Stimulated activated CD8-positive, alpha-beta memory T cell treated with anti-CD3 and anti-CD28 coated beads, Interleukin-12 subunit alpha, Interleukin-12 subunit beta, amount 100 ng/mL, for 1 hour (primary cell): ENCODE data around the gene LRTM1.

ENCODE experiments used
- DNase-seq: peaks from one replicate; pipeline ENCODE4 v3.0.0-alpha.2; 2020; ENCODE audit warnings: low read depth

The LRTM1 gene

DNA sequence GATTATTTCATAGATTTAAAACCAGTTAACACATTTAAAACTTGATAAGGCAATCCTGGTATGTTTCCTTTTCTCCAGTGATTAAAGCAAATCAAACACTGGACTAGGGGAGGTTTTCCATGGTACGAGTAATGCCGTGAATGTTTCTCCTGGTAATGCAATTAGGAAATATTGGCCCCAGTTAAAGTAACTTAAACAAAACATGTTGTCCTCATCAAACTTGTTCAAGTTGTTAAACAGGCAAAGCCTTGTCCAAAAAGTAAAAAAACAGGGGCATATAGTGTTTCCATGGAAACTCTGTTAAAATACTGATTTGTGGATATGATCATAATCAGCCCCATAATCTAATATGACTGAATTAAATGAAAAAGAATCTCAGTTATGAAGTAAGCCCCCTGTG is 13.1 kb upstream of the LRTM1 start:
- DNase-seq = no peak

DNA sequence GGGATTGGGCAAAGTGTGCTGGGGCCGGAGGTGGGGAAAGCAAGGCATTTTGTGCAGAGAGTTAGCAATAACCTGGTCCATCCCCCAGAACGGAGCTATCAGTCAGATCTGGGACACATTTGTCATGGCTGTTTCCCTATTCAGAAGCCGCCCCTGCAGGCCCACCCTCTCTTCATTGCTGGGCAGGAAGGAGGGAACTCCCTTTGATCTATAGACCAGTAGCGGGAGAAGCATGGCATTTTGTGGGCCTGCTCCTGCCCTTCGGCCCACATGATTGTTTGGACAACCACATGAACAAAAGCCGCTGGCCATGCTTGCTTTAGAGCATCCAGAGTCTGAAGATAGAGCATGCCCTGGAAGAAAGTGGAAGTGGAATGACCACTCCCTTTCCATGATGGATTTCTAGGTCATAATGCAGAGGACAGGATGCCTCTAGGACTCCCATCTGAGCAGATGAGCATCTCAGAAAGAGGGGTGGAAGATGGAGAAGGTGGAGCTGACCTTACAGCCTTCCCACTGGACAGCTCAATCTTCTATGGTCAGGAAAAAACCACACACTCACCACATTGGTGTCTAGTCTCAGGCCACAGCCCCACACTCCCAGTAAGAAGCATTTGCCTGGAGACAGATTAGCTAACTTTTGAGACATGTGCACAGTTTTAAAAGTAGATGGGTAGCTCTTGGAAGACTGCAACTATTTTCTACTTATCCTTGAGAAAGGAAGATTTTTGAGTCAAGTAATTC is 11.9 kb upstream of the LRTM1 start:
- DNase-seq = no peak

DNA sequence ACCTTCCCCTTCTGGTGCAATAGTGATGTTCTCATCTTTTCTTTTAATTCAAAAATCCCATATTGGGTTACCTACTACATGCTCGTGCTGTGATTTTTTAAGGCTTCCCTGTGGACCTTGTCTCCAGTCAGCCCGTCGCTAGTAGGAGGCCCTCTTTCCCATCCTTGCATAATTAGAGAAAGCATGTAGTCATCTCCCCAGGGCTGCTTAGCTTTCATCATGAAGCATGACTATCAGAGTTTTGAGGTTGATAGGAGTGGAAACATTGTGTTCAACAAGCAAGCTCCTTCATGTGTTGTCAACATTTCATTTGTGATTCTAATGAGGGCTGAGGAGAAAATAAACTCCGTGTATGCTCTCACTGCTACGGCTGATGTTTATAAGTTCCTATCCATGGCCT is 8.7 kb upstream of the LRTM1 start:
- DNase-seq = no peak

DNA sequence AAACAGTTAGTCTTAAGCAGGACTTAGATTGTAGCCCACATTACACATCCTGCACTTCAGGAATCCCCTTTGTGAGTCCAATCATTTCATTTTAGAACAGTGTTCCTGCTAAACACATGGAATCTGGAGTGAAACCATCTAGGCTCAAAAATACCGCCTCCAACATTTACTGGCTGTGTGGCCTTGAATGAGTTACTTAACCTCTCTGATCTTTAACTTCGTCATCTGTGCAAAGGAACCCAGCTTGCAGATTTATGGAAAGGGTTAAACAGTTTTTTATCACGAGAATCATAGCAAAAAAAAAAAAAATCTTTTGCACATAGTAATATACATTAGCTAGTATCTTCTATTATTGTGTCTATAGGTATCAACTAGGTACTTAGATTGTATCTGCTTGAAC is 8.0 kb upstream of the LRTM1 start:
- DNase-seq = no peak

DNA sequence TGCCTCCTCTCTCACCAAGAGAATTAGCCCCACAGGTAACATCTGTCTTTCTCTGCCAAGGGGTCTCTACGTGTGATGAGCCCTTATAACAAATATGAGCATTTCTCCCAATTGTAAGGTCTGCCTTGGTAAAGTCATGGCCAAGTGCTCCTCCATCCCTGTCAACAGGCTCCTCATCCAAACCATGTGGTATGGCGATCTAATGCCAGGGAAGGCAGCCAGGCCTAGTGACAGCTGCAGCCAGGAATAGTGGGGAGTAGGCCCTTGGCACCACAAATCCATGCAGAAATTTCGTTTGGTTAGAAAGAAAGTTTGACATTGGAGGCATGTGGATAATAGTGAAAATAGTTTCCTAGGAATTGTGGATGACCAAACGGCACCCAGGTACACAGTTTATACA is 4.7 kb upstream of the LRTM1 start:
- no peak for DNase-seq

DNA sequence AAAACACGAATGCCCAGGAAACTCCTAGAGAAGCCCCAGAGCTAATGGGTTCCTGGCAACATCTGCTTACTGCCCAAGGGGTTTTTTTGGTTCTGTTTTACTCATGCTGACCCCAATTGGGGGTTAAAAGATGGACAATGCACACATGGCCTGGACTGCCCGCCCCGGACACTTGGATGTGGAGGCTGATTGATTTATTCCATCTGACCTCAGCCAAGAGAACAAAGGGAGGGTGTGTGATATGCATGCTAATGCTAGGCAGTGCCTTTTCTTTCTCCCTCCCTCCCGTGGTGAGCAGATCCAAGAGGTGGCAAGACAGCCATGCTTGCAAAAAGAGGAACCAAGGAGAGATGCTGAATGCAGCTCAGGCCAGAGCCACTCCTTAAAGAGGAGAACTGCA is 3.3 kb upstream of the LRTM1 start:
- DNase-seq = no peak

DNA sequence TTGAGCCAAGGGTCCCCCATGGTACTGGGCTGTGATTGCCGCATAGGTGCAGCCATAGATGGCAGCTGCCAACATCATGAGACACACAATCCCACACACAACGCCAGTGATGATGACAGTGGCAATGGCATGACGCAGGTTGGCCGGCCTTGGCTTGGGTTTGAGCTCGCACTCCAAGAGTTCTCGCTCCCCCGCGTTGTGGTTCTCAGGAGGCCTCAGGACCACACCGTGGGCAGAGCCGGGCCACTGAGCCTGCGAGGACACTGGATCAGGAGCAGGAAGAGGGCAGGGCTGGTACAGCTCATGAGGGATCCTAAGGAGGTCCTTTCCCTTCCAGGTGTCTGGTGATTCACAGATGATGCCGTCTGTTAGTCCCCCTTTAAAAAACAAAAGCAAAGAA is 9.3 kb downstream of the LRTM1 start:
- no peak for DNase-seq

DNA sequence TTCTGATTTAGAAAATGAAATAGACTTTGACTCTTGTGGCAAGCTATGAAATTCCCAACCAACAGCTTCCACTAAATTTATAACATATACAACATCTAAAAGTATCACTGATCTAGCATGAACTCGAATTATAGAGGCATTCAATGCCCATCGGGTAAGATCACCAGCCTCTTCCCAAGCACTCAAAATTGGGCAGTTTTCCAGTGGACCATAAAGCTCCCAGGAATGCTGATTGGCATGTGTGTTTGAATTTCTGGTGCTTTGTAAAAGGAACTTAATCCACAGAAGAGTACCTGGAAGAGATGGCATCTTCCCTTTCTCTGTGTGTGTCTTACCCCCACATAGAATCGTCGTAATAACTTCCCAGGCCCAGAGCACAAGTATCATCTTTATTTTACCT is 10.0 kb downstream of the LRTM1 start:
- DNase-seq = no peak

DNA sequence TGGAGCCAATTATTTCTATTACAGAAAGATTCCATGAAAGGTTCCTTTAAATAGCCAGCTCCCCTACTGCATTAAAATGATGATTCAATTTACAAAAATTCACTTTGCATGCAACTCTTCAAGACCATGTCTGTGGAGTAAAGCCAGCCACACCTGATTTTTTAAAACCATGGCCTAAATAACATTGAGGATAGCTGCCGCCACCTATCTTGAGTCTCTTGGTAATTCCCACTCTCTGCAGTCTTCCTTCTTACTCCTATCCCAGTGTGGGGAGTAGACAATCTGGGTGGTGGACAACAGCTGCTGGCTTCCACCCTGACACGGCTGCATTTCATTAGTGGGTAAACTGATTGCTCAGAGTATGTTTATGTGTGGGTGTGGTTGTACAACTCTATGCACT is 10.7 kb downstream of the LRTM1 start:
- DNase-seq = no peak

DNA sequence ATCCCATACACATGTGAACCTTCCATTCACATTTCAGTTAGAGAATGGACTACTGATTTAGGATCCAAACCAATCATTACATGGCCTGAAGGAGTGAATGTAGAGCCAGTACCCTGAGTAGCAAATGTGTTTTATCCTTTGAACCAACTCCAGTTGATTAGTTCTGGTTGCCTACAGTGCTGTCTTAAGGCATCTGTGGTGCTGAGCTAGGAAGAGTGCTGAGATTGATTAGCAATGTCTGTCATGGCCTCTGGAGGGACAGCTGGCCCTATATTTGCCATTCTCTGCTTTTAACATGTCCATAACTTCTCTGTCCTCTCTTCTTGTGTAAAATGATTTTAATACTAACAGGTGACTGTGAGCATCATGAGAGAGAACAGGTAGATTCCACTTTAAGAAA is 11.1 kb downstream of the LRTM1 start:
- DNase-seq = no peak

DNA sequence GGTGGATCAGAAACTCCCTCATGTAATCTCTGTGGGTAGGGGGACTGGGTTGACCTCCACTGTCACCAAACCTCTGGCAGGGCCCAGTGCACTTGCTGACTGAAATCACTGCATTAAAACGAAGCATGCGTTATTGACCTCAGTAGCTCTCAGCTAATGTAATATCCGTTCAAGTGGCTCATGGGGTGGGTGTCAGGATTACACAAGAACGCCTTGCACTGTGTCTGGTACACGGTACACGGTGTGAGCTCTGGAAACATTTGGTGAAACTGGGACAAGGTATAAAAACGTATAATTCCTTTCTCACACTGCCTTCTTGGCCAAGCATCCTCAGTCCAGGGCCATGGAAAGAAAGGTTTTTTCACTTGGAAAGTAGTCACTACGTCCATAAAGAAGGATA is 11.9 kb downstream of the LRTM1 start:
- DNase-seq = no peak

DNA sequence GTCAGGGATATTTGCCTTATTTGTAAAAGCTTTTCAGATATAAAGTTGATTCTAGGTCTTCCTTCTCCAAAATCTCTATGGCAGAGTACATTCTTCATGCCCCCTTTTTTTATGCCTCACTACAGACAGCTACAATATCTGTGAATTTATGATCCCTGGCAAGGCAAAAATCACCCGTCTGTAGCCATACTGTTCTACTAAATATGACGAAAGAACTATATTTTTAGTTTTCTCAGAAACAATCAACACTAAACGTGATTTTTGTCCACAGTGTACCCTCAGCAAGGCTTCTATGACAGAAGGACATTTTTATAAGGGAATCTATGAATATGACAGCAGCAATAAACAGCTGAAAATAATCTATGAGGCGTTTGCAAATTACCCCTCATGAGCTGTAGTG is 12.7 kb downstream of the LRTM1 start:
- DNase-seq = no peak

DNA sequence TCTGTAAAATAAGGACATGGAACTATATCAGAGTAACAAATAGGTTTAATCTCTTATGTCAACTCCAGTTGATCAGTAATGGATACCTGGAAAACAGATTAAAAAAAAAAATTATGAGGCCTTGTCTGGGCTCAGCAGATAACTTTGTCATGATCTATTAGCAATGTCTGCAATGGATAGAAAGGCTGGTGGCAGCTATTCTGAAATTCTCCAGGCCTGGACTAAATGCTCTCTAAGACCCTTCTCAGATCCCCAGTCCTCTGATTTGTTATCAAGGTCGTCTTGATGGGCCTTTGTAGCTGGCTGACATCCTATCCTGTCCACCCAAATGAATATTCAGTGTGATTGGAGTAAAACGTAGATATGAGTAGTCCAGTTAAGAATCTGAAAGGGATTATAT is 13.7 kb downstream of the LRTM1 start:
- DNase-seq = no peak

DNA sequence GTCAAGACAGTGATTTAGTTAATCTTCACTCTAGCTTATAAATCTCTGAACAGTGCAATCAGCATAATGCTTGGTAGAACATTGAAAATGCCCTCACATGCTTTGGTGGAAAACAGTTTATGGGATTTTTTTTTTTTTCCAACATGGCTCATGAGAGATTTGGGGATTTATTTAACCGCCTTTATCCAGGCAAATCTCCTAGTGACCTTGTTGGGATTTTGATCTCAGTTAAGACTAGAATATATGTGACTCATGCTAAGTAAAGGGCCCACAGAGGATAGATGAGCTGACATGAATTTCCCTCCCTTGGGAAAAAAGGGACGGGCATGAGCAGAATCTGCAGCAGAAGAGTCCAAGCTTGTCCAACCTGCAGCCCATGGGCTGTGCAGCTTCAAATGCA is 18.7 kb downstream of the LRTM1 start:
- DNase-seq = no peak

DNA sequence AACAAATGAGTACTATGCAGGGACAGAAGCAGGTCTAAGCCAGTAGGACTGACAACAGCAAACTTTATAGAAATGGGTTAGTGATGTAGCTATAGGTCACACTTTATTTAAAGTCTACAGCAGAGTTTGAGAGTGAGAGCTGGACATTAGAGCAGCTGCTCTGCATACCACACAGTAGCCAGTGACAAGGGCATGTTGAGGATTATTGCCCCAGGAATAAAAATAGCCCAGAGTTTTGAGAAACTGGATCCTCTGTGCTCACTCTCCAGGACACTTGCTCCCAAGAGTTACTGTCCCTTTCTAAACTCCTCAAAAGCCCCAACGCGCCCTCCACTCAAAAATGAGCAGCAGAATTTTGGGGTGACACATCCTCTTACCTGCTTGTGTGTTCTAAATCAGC is 21.1 kb downstream of the LRTM1 start:
- DNase-seq = no peak

DNA sequence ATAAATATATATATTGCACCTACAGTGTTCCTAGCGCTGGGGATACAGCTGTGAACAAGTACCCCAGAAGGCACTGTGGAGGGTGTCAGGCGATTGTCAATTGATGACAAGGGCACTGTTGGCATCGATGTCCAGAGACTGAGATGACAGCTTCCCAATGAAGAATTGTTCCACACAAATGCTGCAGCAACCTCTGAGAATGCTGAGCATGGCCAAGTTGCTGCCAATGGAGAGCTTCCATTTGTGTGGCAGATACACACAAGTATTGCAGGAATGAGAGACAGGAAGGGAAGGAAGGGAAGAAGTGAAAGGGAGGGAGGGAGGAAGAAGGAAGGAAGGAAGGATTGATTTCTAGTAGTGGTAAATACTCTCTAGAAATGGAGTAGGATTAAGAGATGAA is 21.9 kb downstream of the LRTM1 start:
- no peak for DNase-seq

DNA sequence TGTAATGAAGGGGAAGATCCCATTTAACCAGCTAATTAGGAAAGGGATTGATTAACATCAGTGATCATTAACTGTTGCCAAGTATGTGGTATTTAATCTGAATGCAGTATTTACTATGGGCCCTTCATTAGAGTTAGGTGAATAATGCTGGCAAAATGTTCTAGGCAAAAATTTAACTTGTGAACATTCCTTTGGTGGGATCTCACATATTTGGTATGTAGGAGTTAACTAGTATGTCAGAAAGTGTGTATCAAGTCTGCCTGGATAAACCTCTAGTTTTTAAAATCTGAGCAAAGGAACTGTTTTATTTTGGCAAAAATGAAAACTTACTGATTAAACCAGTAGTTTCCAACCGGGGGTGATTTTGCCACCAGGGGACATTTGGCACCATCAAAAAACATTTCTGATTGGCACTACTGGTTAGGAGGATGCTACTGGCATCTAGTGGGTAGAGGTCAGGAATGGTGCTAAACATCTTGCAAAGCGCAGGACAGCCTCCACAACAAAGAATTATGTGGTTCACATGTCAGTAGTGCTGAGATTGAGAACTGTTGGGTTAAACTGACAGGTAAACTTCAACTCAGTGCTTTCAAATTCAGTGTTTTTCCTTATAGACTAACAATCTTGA is 22.5 kb downstream of the LRTM1 start:
- no peak for DNase-seq

DNA sequence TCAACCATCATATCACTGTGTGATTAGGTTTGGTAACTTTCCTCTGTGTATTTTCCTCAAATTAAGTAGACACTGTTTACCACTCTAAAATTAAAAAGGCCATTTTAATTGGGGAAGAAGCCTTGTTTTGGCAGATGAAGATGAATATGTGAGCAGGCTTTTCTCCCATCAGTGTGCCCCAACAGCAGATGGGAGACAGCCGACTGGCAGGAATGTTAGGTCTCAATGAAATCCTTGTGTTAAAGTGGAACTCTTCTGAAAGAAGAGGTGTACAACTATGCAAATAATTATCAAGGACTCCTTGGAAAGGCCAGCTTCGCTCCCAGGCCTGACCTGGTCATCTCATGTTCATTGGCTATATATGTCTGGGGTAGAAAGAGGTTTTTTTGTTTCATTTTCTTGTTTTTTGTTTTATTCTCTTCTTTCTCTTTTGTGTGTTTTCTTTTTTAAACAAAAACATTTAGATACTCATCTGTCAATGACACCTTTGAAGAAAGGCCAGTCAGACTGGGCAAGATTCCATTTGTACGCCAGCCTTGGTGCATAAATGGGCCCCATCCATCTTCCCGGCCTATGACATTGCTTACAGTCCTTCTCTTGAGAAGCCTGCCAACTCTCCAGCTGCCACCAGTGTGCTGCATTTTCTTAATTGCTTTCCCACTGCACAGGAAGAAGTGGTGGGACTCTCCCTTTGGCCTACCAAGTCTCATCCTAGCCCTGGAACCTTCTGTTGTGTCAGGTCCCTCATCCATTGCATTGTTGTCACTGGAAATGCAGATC is 25.8 kb downstream of the LRTM1 start:
- no peak for DNase-seq

DNA sequence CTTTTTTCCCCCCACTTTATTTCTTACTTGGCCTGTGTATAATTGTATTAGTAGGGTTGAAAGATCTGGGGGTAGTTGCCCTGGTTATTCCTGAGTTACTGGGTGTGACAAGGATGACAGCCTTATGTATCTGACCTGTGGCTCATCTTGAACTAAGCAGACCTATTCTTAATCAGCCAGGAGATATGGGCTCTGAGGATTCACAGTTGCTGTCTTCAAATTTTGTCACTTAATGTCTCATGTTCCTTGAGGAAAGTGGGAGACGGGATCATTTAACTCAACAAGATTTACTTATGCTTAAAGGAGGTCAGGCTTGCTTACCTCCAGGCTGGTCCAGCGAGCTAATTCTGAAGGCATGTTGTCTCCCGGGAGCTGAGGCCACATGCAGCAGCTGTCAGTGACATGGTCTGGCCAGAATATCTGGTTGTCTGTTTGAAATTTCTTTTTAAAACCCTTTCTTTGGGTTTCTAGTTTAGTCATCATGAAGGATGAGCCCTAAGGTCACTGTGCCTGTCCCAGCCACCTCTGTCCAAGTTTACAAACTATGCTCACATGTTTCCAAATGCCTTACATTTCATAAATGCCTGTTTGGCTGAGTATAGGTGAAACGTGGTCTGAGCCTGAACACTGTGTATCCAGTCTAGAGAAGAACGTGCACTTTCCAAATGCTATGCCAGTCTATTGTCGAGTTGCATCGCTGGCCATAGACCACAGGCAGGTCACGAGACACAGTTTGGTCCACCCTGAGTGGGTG is 26.8 kb downstream of the LRTM1 start:
- DNase-seq = no peak

DNA sequence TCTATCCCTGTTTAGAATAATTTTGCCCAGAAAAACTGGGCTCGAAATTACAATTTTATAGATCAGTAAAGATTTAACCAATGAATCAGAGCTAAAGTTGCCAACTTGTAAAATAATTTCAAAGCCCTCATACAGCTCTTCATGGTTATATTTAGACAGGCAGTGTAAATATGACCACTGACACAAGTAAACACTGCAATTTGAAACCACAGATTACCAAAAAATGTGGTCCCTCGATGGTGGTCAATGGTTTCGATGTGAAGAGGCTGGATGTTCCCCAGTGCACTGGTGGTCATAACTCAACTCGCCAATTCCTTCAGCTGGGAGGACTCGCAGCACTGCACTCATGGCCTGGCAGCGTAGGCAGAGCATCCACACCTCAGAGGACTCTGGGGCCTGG is 28.6 kb downstream of the LRTM1 start:
- no peak for DNase-seq

DNA sequence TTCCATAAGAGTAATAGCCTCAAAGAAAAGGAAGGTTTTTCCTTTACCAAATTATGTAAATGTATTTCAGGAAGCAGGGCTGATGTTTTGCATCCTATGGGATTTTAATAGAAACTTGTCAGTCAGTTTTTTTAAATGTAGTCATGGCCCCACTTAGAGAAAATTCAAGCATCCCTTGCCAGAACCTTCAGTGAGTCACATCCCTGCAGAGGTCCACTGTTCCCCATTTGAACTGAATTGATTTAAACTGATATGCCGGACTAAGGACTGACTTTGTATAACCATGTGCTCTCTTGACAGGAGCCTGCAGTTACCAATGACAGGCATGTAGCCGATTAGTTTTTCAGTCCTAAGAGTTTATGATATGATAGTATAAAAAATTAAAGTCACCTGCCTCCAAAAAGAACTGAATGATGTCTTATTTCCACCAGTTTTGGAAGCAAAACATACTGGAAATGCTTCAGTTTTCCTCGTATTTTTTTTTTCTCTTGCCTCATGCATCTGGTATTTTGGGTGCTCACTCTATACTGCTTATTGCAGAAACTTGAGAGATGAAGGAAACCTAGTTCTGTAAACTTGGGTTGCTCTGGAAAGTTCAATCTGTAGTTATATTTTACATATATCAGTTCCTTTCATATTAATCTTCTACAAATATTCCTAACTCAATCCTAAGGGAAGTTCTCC is 30.7 kb downstream of the LRTM1 start:
- no peak for DNase-seq

DNA sequence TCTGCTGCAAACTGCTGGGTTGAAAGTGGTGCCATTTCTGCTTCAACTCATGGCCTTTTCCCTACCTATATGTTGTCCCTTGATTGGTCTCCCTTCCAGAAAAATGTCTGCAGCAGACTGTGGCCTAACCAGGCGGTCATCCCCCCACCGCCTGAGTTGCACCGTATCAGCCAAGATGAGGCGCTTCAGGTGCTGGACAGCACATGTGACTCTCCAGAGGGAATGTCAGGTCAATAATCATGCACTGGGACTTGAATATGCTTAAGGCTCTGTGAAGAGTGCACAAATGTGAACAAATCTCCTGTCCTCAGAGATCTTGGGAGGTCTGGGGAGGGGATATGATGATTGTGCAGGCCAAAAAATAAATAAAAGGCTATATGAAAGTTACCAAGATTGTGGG is 32.2 kb downstream of the LRTM1 start:
- no peak for DNase-seq
